ENCODE data around the gene PLEKHA6.

PLEKHA6 gene

GRCh38 chr1:204284929-204285328 is 74.8 kb downstream of the PLEKHA6 start:
- no peak for TF ChIP-seq CTCF (IDR thresholded peaks at IDR 0.05)

GRCh38 chr1:204283711-204284651 is 75.7 kb downstream of the PLEKHA6 start:
- TF ChIP-seq CTCF (IDR thresholded peaks at IDR 0.05) = no peak

- no peak for TF ChIP-seq CTCF (IDR thresholded peaks at IDR 0.05)
These were observed 76.9 kb downstream of the PLEKHA6 start for GRCh38 chr1:204282761-204283221.

GRCh38 chr1:204280099-204280961 is 79.4 kb downstream of the PLEKHA6 start:
- no peak for TF ChIP-seq CTCF (IDR thresholded peaks at IDR 0.05)

- no peak for TF ChIP-seq CTCF (IDR thresholded peaks at IDR 0.05)
These were observed 80.8 kb downstream of the PLEKHA6 start for GRCh38 chr1:204278958-204279357.

GRCh38 chr1:204278251-204278650 is 81.5 kb downstream of the PLEKHA6 start:
- no peak for TF ChIP-seq CTCF (IDR thresholded peaks at IDR 0.05)

- TF ChIP-seq CTCF (IDR thresholded peaks at IDR 0.05) = no peak
These were observed 82.0 kb downstream of the PLEKHA6 start for GRCh38 chr1:204277563-204278219.
